ENCODE measurements around the gene AOX1. TPM values are rescaled to one million over a fixed set of nuclear protein-coding genes. Genes with fewer than 3 reads are reported as not detected.
"Not testable (repeated sequence)": the region's sequence is repeated elsewhere in the genome, so short reads cannot be mapped to it uniquely, and the experiment has no call there.

Gene AOX1
- total and polyA plus RNA-seq, 4 experiments from 2014 or later, result not detected

DNA sequence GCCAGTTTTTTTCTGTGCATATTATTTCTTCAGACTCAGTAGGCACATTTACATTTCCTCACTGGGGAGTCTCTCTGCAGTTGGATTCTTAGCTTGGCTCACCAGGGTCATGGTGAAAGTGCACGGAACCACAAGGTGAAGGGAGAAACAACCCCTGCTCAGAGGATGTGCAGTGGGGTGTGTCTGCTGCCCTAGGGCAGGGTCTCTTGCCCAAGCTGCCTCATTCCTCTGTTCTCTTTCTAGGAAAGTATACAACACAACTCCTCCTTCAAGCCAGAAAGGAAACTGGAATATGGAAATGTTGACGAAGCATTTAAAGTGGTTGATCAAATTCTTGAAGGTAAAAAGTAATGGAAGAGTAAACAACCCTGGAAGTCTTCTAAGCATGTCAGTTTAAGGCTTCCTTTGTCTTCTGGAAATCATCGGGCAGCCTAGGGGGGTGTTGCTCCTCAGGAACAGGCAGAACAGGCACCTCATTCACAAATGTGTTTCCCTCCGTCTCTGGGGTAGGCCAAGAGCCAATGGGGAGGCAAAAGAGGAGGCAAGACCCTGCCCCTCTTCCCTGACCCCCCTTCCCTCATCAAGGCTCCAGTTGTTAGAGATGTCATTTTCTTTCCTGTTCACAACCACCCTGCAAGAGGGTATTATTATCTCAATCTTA lies 41.4 kb downstream of the AOX1 start:
- H3K9me3 Mint-ChIP-seq, result no peaks in the 10 kb centered on the region

DNA sequence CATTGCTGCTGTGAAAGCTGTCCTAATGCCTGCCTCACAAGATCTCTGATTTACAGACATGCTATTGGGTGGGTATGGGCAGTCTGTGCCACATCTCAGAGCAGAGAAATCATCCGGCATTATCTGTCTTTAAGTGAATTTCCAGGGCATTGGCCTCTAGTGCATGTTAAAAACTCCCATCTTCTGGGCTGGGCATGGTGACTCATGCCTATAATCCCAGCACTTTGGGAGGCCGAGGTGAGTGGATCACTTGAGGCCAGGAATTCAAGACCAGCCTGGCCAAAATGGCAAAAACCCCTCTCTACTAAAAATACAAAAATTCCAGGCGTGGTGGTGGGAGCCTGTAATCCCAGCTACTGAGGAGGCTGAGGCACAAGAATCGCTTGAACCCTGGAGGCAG lies 42.6 kb downstream of the AOX1 start:
- H3K4me3 Mint-ChIP-seq; H3K27ac Mint-ChIP-seq; intact Hi-C loops (cut with micrococcal nuclease); H3K36me3 ChIP-seq (ENCODE audit: insufficient read depth, low read length); H3K4me1 Mint-ChIP-seq; H3K27me3 ChIP-seq (ENCODE audit: insufficient read depth, low read length); H3K36me3 Mint-ChIP-seq; H3K9me3 ChIP-seq (ENCODE audit: control insufficient read depth in 1 of 2, low read length in 2 of 2); CTCF ChIA-PET (ENCODE audit: partially characterized antibody); DNase-seq; H3K9me3 Mint-ChIP-seq; H3K4me1 ChIP-seq (ENCODE audit: insufficient read depth, low read length); H3K4me3 ChIP-seq (ENCODE audit: low read length in 2 of 2); POLR2A ChIA-PET (ENCODE audit: partially characterized antibody); H3K27ac ChIP-seq (ENCODE audit: low read depth, low read length): not testable (repeated sequence)
- peaks cover 15 to 17% of the 10 kb centered on the region in 2 donors for H3K27me3 Mint-ChIP-seq

More for the DNA sequence above, 41.4 kb downstream of the AOX1 start:
- Mint-ChIP-seq H3K4me3 (no peak overlapping the region), H3K4me1 (no peaks in the 10 kb centered on the region), H3K27me3 (peaks cover 21 to 22% of the 10 kb centered on the region in 2 donors), H3K27ac (no peak overlapping the region), H3K36me3 (no peaks in the 10 kb centered on the region)
- intact Hi-C loops (cut with micrococcal nuclease), result no loop called here
- H3K4me1 ChIP-seq (ENCODE audit: insufficient read depth, low read length), result no peaks in the 10 kb centered on the region
- no peaks in the 10 kb centered on the region for H3K36me3 ChIP-seq (ENCODE audit: insufficient read depth, low read length)
- POLR2A ChIA-PET (ENCODE audit: partially characterized antibody), result no interaction called here
- H3K4me3 ChIP-seq (ENCODE audit: low read length in 2 of 2), result no peak overlapping the region
- H3K27me3 ChIP-seq (ENCODE audit: insufficient read depth, low read length), result no peaks in the 10 kb centered on the region
- CTCF ChIA-PET (ENCODE audit: partially characterized antibody), result no interaction called here
- DNase-seq, result no peak
- no peak overlapping the region for H3K27ac ChIP-seq (ENCODE audit: low read depth, low read length)
- H3K9me3 ChIP-seq (ENCODE audit: control insufficient read depth in 1 of 2, low read length in 2 of 2), result no peaks in the 10 kb centered on the region

DNA sequence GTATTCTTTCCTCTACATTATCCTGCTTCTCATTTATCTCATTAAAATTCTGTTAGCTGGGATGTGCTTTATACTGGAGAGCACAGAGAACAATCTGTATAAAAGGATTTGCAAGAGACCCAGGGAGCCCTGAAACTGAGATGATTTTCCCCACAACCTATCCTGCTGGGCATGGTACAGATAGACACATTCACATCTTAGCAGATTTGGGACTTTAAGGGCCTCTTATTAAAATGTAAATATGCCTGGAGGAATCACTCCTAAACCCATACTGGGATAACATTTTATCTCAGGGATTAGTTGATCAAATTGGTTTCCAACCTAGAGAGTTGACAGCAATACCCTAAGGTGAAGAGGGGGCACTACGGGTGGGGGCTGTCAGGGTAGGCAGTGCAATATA lies 45.5 kb downstream of the AOX1 start:
- no peak overlapping the region for H3K27ac Mint-ChIP-seq
- peaks cover 14 to 25% of the 10 kb centered on the region in 2 donors for H3K27me3 Mint-ChIP-seq
- ChIA-PET CTCF (ENCODE audit: partially characterized antibody) (no interaction called here), POLR2A (ENCODE audit: partially characterized antibody) (no interaction called here)
- Histone ChIP-seq H3K27me3 (ENCODE audit: insufficient read depth, low read length) (no peaks in the 10 kb centered on the region), H3K36me3 (ENCODE audit: insufficient read depth, low read length) (no peaks in the 10 kb centered on the region), H3K9me3 (ENCODE audit: control insufficient read depth in 1 of 2, low read length in 2 of 2) (no peaks in the 10 kb centered on the region), H3K4me3 (ENCODE audit: low read length in 2 of 2) (no peak overlapping the region), H3K27ac (ENCODE audit: low read depth, low read length) (no peak overlapping the region), H3K4me1 (ENCODE audit: insufficient read depth, low read length) (no peaks in the 10 kb centered on the region)
- H3K9me3 Mint-ChIP-seq, result peaks cover 0 to 16% (median 5%) of the 10 kb centered on the region in 8 donors
- H3K4me1 Mint-ChIP-seq, result no peaks in the 10 kb centered on the region
- no peak overlapping the region for H3K4me3 Mint-ChIP-seq
- DNase-seq, result no peak
- peaks cover 0 to 4% of the 10 kb centered on the region in 2 donors for H3K36me3 Mint-ChIP-seq
- intact Hi-C loops (cut with micrococcal nuclease), result no loop called here

DNA sequence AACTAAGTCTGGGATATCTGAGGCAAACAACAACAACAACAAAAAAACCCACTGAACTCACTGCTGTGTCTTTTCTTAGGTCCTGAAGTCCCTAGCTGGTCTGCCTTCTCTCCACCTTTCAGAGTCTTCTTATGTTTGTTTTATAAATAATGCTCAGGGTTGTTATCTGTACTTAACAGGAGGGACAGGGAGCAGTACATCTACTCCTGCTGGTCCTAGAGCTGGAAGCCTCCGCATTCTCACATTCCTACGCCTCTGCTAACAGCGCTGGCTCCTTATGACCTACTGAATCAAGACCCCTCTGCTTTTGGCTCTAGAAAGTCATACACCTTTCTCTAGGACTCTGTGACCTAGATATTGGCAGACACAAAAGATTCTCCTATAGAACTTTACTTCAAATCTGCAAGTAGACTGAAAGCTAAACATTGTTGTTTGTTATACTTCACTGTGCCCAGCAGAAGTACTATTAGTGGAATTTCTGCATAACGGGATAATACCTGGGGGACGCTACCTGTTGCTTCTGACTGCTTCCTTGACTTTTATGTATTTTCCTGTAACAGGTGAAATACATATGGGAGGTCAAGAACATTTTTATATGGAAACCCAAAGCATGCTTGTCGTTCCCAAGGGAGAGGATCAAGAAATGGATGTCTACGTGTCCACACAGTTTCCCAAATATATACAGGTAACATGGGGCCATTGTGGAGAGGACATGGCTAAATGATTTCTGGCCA lies 48.6 kb downstream of the AOX1 start:
- Mint-ChIP-seq H3K4me1 (no peaks in the 10 kb centered on the region), H3K36me3 (peaks cover 0 to 4% of the 10 kb centered on the region in 2 donors), H3K9me3 (peaks cover 0 to 16% (median 5%) of the 10 kb centered on the region in 8 donors), H3K4me3 (no peak overlapping the region), H3K27me3 (peaks cover 7 to 24% of the 10 kb centered on the region in 2 donors), H3K27ac (no peak overlapping the region)
- no peak for DNase-seq
- H3K4me3 ChIP-seq (ENCODE audit: low read length in 2 of 2), result no peak overlapping the region
- intact Hi-C loops (cut with micrococcal nuclease), result no loop called here
- H3K27me3 ChIP-seq (ENCODE audit: insufficient read depth, low read length), result no peaks in the 10 kb centered on the region
- no peaks in the 10 kb centered on the region for H3K9me3 ChIP-seq (ENCODE audit: control insufficient read depth in 1 of 2, low read length in 2 of 2)
- no peaks in the 10 kb centered on the region for H3K4me1 ChIP-seq (ENCODE audit: insufficient read depth, low read length)
- H3K36me3 ChIP-seq (ENCODE audit: insufficient read depth, low read length), result no peaks in the 10 kb centered on the region
- ChIA-PET CTCF (ENCODE audit: partially characterized antibody) (no interaction called here), POLR2A (ENCODE audit: partially characterized antibody) (no interaction called here)
- no peak overlapping the region for H3K27ac ChIP-seq (ENCODE audit: low read depth, low read length)

DNA sequence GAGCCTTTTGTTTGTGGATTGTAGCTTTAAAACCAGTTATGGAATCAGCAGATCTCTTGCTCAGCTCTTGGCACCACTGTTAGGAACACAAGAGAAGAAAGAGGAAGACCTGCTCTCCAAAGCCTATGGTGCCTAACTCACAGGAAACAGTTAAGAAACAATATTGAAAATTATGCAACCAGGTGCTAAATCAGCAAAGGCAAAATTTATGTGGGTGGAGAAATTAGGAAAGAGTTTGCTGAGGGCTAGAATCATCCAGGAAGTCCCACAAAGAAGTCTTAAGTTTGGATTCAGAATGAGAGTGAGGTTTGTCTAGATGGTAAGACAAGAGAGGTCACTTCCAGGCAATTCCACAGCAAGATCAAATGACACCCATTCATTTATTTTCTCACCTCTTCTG lies 49.4 kb downstream of the AOX1 start:
- H3K4me1 Mint-ChIP-seq, result no peaks in the 10 kb centered on the region
- DNase-seq, result no peak
- peaks cover 6 to 23% of the 10 kb centered on the region in 2 donors for H3K27me3 Mint-ChIP-seq
- Histone ChIP-seq H3K9me3 (ENCODE audit: control insufficient read depth in 1 of 2, low read length in 2 of 2) (no peaks in the 10 kb centered on the region), H3K36me3 (ENCODE audit: insufficient read depth, low read length) (no peaks in the 10 kb centered on the region), H3K4me3 (ENCODE audit: low read length in 2 of 2) (no peak overlapping the region), H3K4me1 (ENCODE audit: insufficient read depth, low read length) (no peaks in the 10 kb centered on the region), H3K27me3 (ENCODE audit: insufficient read depth, low read length) (no peaks in the 10 kb centered on the region), H3K27ac (ENCODE audit: low read depth, low read length) (no peak overlapping the region)
- ChIA-PET POLR2A (ENCODE audit: partially characterized antibody) (no interaction called here), CTCF (ENCODE audit: partially characterized antibody) (no interaction called here)
- H3K36me3 Mint-ChIP-seq, result peaks cover 0 to 4% of the 10 kb centered on the region in 2 donors
- H3K27ac Mint-ChIP-seq, result no peak overlapping the region
- H3K4me3 Mint-ChIP-seq, result no peak overlapping the region
- intact Hi-C loops (cut with micrococcal nuclease), result no loop called here
- peaks cover 0 to 16% (median 5%) of the 10 kb centered on the region in 8 donors for H3K9me3 Mint-ChIP-seq

DNA sequence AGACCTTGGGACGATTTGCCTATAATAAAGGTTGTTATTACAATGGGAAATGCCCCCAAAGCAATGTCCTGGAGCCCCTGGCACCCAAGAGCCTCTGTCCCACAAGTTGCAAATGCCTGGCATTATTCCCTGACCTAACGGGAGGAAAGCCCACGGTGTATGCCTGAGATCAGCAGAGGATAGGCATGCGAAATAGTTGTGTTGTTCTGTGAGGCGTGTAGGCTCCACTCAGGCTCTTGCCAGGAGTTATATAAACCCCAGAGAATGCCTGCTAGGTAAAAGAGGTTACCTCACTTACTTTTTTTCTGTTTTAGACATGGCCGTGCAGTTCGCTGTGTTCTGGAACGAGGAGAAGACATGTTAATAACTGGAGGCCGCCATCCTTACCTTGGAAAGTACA lies 52.1 kb downstream of the AOX1 start:
- Mint-ChIP-seq H3K4me3 (no peak overlapping the region), H3K27ac (no peak overlapping the region), H3K4me1 (no peaks in the 10 kb centered on the region), H3K27me3 (peaks cover 6 to 19% of the 10 kb centered on the region in 2 donors), H3K36me3 (peaks cover 0 to 4% of the 10 kb centered on the region in 2 donors), H3K9me3 (peaks cover 0 to 12% (median 5%) of the 10 kb centered on the region in 8 donors)
- H3K27ac ChIP-seq (ENCODE audit: low read depth, low read length), result no peak overlapping the region
- DNase-seq, result no peak
- intact Hi-C loops (cut with micrococcal nuclease), result no loop called here
- H3K9me3 ChIP-seq (ENCODE audit: control insufficient read depth in 1 of 2, low read length in 2 of 2), result no peaks in the 10 kb centered on the region
- H3K36me3 ChIP-seq (ENCODE audit: insufficient read depth, low read length), result no peaks in the 10 kb centered on the region
- ChIA-PET CTCF (ENCODE audit: partially characterized antibody) (no interaction called here), POLR2A (ENCODE audit: partially characterized antibody) (no interaction called here)
- H3K4me1 ChIP-seq (ENCODE audit: insufficient read depth, low read length), result no peaks in the 10 kb centered on the region
- H3K27me3 ChIP-seq (ENCODE audit: insufficient read depth, low read length), result no peaks in the 10 kb centered on the region
- no peak overlapping the region for H3K4me3 ChIP-seq (ENCODE audit: low read length in 2 of 2)

DNA sequence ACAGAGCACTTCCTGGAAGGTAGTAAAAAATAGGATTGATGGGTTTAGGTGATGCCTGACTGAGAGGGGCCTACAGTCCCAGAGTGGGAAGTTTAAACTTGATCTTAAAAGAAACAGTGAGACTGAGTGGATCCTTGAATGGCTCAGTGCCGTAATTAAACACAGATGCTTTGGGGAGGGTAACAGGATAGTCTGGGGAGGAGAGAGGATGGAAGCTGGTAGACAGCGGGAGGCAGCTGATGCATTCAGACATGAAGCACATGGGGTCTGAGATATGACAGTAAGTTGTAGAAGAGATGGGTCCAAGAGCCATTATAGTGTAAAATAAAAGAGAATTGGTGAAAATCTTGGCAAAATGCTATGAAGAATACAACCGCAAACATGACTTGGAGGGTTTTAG lies 54.4 kb downstream of the AOX1 start:
- Mint-ChIP-seq H3K27me3 (peaks cover 6 to 13% of the 10 kb centered on the region in 2 donors), H3K4me3 (no peak overlapping the region), H3K36me3 (peaks cover 0 to 4% of the 10 kb centered on the region in 2 donors), H3K27ac (no peak overlapping the region), H3K9me3 (no peaks in the 10 kb centered on the region), H3K4me1 (no peaks in the 10 kb centered on the region)
- H3K36me3 ChIP-seq (ENCODE audit: insufficient read depth, low read length), result no peaks in the 10 kb centered on the region
- H3K4me3 ChIP-seq (ENCODE audit: low read length in 2 of 2), result no peak overlapping the region
- no peaks in the 10 kb centered on the region for H3K27me3 ChIP-seq (ENCODE audit: insufficient read depth, low read length)
- H3K9me3 ChIP-seq (ENCODE audit: control insufficient read depth in 1 of 2, low read length in 2 of 2), result no peaks in the 10 kb centered on the region
- intact Hi-C loops (cut with micrococcal nuclease), result no loop called here
- DNase-seq, result no peak
- no peaks in the 10 kb centered on the region for H3K4me1 ChIP-seq (ENCODE audit: insufficient read depth, low read length)
- H3K27ac ChIP-seq (ENCODE audit: low read depth, low read length), result no peak overlapping the region
- ChIA-PET CTCF (ENCODE audit: partially characterized antibody) (no interaction called here), POLR2A (ENCODE audit: partially characterized antibody) (no interaction called here)
